ENCODE results near the gene NECAP2.
"Not testable (repeated sequence)": the region's sequence is repeated elsewhere in the genome, so short reads cannot be mapped to it uniquely, and the experiment has no call there.

NECAP2 gene

GRCh38 chr1:16449666-16450065 lies 9.1 kb downstream of the NECAP2 start:
- DNase-seq (ENCODE audit: low read depth) = no peak
- H3K4me3 ChIP-seq (ENCODE audit: low read depth, low read length) = no peak overlapping the region
- TF ChIP-seq CTCF (IDR thresholded peaks at IDR 0.05; ENCODE audit: low read depth, low read length, missing control alignments) = no peak
- in situ Hi-C loops (cut with HindIII; ENCODE audit: low sequenced_read_pairs) = no loop called here

GRCh38 chr1:16450863-16451481 lies 10.4 kb downstream of the NECAP2 start:
- in situ Hi-C loops (cut with HindIII; ENCODE audit: low sequenced_read_pairs) = no loop called here
- no peak for TF ChIP-seq CTCF (IDR thresholded peaks at IDR 0.05; ENCODE audit: low read depth, low read length, missing control alignments)
- H3K4me3 ChIP-seq (ENCODE audit: low read depth, low read length) = no peak overlapping the region
- no peak for DNase-seq (ENCODE audit: low read depth)

- DNase-seq (ENCODE audit: low read depth) = no peak
- in situ Hi-C loops (cut with HindIII; ENCODE audit: low sequenced_read_pairs) = no loop called here
- no peak overlapping the region for H3K4me3 ChIP-seq (ENCODE audit: low read depth, low read length)
- no peak for TF ChIP-seq CTCF (IDR thresholded peaks at IDR 0.05; ENCODE audit: low read depth, low read length, missing control alignments)
Observed at GRCh38 chr1:16451841-16452528, 11.5 kb downstream of the NECAP2 start.

GRCh38 chr1:16454909-16455308 lies 14.4 kb downstream of the NECAP2 start:
- in situ Hi-C loops (cut with HindIII; ENCODE audit: low sequenced_read_pairs); H3K4me3 ChIP-seq (ENCODE audit: low read depth, low read length); DNase-seq (ENCODE audit: low read depth): not testable (repeated sequence)

- DNase-seq (ENCODE audit: low read depth); in situ Hi-C loops (cut with HindIII; ENCODE audit: low sequenced_read_pairs); H3K4me3 ChIP-seq (ENCODE audit: low read depth, low read length): not testable (repeated sequence)
Observed at GRCh38 chr1:16456151-16456550, 15.6 kb downstream of the NECAP2 start.

- in situ Hi-C loops (cut with HindIII; ENCODE audit: low sequenced_read_pairs) = no loop called here
- no peak overlapping the region for H3K4me3 ChIP-seq (ENCODE audit: low read depth, low read length)
- no peak for DNase-seq (ENCODE audit: low read depth)
- no peak for TF ChIP-seq CTCF (IDR thresholded peaks at IDR 0.05; ENCODE audit: low read depth, low read length, missing control alignments)
Observed at GRCh38 chr1:16458831-16459230, 18.3 kb downstream of the NECAP2 start.

GRCh38 chr1:16459352-16459925 lies 18.9 kb downstream of the NECAP2 start:
- TF ChIP-seq CTCF (IDR thresholded peaks at IDR 0.05; ENCODE audit: low read depth, low read length, missing control alignments) = no peak
- H3K4me3 ChIP-seq (ENCODE audit: low read depth, low read length) = no peak overlapping the region
- in situ Hi-C loops (cut with HindIII; ENCODE audit: low sequenced_read_pairs) = no loop called here
- no peak for DNase-seq (ENCODE audit: low read depth)

All from astrocyte of the cerebellum (primary cell).